HG03378 (cell line): ENCODE measurements around the gene SPRY1.

Experiments used
- ATAC-seq: cut with Tn5 transposase; IDR thresholded peaks from one replicate; pipeline ENCODE4 v1.9.1; 2021; ENCODE audit warnings: mild to moderate bottlenecking, moderate library complexity; ENCODE audit not compliant: unreplicated experiment

Gene SPRY1

DNA sequence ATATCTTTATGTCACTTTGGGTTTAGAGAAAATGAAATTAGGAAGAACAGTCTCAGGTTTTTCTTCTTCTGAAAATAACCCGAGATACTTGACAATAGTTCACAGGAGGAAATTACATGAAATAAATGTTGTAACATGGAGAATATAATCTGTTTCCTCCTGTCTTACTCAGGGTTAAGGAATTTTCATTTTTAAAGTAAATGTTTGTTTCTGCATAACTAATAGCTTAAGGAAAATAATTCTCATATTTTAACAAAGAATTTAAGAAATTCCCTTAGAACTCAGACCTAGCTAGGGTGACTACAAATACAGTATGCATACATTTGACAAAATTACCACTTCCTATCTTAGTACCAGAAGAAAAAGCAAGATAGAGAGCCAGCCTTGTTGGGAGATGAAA is 17.2 kb upstream of the SPRY1 start:
- no peak for ATAC-seq

DNA sequence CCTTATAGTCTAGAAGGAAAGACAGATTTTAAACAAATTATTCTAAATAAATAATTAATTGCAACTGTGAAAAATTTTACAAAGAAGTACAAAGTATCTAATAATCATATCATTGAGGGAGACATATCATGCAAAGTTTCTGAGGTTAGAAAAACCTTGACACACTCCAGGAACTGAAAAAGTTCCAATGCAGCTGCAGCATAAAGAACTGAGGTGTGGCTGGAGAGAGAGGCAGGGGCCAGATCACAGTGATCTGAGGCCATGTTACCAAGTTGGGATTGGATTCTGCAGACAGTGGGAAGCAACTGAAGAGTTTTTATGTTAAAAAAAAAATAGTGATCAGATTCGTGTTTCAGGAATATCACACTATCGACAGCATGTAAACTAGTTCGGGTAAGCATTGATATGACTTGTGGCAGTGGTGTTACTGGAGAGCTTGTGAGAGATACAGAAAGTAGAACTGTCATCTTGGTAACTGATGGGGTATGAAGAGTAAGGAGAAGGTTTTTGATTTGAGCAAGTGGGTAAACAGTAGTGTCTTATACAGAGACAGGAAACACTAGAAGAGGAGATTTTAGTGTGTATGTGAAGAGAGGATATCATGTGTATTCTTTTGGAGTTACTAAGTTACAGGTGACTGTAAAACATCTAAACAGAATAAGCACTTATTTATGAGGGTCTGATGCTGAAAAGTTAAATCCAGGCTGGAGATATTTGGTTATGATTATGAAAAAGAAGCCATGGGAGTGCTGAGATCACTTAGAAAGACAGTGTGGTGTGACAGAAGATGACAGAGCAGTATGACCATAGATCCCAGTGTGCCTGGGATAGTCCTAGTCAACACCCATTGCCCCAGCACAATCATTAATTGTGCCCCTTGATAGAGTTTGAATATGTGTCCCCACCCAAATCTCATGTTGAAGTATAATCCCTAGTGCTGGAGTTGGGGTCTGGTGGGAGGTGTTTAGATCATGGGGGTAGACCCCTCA is 15.6 kb upstream of the SPRY1 start:
- no peak for ATAC-seq

DNA sequence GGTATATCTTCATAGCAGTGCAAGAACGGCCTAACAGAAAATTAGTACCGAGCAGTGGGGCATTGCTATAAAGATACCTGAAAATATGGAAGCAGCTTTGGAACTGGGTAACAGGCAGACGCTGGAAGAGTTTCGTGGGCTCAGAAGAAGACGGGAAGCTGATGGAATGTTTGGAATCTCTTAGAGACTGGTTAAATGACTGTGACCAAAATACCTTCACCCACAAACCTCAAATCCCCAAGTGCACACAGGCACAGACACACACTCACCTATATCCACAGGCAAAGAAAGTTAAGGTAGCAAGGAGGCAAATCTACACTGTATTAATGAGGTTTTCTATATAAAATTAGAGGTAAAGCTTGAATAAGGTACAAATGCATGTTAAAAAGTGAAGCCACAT is 14.6 kb upstream of the SPRY1 start:
- no peak for ATAC-seq

DNA sequence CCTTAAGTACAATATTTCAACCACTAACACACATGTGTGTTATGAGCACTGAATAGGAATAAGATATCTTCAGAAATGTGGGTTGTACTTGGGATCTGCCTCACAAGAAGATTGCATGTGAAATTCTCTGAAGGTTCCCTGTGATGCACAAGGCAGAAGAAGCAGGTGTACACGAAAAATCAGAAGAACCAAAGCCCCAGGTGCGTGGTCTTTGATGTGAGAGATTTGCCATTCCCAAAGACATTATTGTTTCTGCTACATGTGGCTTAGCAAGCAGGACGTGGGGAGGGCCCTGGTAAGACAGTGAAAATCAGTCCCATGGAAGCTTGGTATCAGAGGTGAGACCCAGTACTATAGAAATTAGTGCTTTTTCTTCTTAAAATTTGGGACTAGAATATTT is 13.0 kb upstream of the SPRY1 start:
- ATAC-seq, result no peak

DNA sequence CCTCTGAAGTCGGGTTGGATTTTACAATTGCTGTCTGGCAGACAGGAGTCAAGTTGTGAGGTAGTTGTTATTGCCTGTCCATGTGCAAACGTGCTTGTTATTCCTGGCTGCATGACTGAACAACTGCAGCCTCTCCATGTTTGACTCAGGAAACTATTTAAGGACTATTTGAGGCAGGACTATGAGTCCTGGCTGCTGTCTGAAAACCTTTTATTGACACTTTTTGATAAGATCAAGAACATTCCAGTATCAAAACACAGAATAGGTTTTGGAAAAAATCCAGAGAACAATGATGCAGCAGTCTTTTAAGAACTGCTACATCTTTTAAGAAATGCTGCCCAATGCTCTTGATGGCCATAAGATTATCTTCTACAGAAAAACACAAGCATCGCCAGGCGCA is 10.0 kb upstream of the SPRY1 start:
- ATAC-seq, result no peak

DNA sequence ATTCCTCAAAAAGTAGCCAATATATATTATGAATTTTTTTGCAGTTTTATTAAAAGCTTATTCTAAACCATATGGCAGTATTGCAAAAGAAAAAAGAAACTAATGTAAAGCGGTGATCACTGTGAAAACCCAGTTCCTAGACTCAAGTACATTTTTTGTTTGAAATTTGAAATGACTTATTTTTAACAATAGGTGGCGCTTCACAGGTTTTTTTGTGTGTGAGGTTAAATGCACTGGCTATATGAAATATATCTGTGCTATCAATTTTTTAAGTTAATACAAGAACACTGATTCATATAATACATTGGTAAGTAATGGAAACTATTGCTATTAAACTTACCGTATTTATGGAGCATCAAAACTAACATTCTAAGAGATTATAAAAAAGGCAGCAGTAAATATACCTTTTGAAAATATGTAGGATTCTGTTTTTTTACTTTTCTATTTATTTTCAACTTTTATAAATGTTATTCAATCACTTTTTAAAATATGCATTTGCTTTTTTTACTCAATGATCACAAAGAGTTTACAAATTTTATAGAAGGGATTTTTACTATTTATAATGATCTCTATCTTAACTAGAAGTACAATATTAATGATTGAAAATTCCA is 5.6 kb upstream of the SPRY1 start:
- peak; percentile 50 for ATAC-seq

DNA sequence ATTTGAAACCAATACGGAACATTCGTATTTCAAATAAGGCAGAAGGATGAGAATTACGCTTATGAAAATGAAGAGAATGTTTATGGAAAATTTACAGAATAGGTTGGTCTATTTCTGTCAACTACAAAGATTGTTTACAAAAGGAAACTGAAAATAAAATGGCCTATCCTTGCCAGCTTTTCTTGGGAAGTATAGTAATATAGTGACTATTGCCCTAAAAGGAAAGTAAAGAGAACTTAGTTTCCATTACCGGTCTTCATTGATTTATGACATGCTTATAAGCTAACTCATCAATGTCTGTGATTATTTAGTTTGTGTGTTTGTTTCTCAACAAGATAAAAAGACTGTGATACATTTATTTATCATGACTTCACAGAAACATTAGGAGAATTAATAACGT is 2.9 kb upstream of the SPRY1 start:
- no peak for ATAC-seq

DNA sequence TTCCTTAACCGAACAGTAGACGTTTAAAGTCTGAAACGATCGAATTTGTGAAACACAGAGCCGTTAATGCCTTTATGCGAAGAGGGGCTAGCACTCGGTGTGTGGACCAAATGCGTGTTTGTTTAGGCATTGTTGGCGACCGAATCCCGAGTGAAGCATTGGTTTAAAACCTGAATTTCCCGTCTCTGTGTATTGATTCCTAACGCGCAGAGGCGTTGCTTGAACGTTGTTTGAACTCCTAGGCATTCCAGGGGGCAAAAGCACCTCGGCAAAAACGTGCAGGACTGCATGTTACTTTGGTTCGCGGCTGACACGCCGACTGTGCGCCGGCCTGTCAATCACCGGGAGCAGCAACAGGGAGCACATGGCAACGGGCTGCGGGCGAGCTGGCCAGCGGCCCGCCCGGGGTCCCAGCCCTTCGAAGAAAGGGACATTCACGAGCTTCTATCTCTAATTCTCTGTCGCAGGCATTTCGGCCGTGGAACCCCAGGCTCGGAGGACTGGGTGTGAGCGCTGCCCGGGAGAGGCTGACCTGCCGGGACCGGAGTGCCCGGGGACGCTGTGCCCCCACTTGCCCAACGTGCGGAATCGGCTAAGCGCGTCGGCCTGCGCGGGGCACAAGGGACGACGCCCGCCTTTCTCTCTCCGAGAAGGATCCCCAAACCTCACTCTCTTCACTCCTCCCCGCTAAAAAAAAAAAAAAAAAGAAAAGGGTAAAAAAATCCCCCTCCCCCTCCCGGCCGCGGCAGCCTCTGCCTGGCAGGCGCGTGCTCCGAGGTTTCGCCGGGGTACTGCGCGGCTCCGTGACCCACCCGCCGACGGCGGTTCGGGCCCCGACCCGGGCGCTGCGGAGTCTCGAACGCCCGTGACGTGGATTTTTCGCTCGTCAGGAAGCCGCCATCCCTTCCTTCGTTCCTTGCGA is 810 bp downstream of the SPRY1 start:
- ATAC-seq, result peak; percentile 22

DNA sequence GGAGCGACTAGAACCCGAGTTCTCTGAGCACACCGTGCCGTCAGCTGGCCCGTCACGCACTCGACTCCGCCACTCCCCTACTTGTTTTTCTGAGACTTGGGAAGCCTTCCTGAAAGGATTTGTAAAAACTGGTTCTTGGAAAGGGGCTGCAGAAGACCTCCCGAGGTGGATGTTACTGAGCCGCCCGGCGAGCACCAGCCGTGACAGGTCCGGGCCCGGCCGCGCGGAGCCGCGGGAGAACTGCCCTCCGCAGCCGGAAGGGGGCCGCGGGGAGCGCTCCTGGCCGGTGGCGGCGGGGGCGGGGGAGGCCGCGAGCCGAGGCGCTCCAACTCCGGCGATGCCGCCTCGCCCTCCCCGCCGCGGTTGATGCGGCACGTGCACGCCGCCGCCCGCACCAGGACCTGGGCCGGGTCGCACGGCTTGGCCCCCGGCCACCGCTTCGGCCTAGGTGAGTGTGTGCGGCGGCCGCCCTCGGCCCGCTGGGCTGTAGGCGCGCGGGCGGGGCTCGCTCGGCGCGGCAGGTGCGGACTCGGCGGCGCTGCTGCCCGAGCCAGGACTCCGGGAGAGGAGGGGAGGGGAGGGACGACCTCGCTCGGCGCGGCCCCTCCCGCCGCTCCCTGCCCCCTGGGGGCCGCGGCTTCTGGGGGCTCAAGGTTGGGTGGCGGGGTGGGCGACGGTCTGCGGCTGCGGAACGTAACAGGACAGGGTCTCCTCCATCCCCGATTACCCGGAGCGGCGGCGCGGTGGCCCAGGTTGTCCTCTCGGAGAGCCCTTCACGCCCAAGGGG is 1.7 kb downstream of the SPRY1 start:
- peak; percentile 33 for ATAC-seq

DNA sequence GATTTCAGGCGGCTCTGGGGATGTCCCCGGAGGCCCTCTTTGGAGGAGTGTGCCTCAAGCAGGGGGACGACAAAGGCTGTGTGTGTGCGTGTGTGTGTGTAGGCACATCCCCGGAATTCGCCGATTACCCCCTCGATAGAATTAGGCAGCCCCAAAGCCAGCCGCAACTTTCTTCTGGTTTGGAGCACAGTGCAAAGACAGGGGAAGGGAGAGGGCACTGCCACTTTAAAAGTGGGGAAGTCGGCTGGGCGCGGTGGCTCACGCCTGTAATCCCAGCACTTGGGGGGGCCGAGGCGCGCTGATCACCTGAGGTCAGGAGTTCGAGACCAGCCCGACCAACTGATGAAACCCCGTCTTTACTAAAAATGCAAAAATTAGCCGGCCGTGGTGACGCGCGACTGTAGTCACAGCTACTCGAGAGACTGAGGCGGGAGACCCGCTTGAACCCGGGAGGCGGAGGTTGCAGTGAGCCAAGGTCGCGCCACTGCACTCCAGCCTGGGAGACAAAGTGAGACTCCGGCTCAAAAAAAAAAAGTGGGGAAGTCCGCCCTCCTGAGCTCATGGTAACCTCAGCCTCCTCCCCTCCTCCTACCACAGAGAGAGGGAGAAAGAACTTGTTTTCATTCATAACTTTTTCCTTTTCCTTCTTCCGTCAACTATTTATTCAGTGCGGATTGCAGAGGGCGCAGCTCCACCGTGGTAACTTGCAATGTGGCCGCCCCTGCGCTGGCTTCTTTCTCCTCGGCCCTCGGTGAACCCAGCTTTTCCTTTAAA is 2.4 kb downstream of the SPRY1 start:
- ATAC-seq, result peak; percentile 25

DNA sequence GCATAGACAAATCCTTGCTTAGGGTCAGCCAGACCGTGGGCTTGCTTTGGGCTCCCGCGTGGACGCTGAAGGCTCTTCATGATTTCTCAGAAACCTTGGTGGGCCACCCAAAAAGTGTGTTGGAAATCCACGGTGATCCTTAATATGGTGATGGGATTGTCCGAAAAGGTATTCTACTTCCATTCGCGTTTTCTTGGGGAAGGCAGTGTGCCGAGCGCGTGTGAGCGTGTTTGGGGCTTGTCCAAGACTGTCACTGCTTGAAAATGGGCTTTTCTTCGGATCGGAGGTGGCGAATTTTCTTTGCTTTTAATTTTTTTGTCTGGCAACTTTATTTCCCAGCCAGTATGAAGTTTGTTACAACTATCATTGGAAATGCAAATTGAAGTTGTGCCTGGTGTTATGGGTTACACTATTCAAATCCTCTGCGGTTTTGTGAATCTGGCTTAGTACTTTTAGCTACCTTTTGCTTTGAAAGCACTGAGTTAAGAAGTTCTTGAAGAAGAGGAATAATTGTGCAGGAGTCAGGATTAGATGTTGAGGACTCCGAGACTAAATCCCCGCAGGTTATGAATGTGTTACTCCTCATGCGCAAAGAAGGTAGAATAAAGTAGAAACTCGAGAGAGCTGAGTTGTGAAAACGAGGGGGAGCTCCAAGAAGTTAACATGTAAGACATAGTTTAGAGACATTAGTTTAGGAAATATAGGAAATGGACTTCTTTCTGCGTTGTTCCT is 3.2 kb downstream of the SPRY1 start:
- no peak for ATAC-seq

DNA sequence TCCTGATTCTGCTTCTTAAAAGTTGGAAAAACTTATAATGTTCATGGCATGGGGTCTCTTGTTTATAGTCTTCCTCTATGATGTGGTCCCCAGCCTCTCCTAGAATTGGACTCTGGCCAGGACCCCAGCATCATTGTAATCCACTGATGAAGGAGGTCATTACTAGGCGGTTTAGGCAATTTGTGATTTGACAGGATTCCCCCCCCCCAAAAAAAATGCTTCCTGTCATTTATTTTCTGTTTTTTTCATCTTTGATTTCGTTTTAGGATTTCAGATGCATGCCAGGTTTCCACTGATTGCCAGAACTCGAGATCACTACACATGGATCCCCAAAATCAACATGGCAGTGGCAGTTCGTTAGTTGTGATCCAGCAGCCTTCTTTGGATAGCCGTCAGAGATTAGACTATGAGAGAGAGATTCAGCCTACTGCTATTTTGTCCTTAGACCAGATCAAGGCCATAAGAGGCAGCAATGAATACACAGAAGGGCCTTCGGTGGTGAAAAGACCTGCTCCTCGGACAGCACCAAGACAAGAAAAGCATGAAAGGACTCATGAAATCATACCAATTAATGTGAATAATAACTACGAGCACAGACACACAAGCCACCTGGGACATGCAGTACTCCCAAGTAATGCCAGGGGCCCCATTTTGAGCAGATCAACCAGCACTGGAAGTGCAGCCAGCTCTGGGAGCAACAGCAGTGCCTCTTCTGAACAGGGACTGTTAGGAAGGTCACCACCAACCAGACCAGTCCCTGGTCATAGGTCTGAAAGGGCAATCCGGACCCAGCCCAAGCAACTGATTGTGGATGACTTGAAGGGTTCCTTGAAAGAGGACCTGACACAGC is 4.9 kb downstream of the SPRY1 start:
- ATAC-seq, result no peak

DNA sequence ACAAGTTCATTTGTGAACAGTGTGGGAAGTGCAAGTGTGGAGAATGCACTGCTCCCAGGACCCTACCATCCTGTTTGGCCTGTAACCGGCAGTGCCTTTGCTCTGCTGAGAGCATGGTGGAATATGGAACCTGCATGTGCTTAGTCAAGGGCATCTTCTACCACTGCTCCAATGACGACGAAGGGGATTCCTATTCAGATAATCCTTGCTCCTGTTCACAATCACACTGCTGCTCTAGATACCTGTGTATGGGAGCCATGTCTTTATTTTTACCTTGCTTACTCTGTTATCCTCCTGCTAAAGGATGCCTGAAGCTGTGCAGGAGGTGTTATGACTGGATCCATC is 5.5 kb downstream of the SPRY1 start:
- no peak for ATAC-seq

DNA sequence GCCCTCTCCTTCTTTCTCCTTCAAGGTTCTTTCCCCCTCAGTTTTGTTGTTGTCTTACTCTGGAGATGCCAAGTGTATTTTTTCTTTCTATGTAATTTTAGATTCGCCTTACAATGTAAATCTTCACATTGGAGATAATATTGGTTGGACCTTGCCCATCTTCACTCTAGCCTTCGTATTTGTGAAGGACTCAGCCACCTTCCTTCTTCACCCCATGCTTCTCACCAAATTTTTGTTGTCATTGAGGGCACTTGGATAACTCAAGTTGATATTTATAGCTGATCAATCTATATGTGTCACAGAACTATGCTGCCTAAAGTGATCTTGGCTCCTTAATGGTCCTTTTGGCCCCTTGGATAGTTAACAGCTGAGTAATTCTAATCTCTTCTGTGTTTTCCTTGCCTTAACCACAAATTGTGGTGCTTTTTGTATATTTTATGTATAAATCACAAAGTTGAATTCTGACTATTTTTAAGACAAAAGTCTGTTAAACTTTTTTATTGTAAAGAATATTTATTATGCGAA is 6.5 kb downstream of the SPRY1 start:
- ATAC-seq, result no peak

DNA sequence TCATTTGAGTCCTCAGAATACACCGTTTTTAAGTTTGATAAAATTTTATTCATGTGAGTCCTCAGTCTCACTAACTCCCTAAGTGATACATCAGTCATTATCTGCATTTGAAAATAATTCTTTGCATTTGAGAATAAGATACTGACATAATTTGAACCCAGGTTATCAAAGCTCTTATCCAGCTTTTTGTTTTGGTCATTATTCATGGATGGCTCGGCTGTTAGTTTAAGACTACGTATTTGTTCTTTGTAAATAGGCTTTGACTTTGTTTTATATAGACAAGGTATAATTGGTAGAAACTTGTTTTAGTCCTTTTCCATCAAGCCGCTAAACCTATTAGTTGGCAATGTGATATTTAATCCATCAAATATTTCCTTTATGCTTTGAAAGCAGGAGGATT is 7.9 kb downstream of the SPRY1 start:
- ATAC-seq, result no peak

DNA sequence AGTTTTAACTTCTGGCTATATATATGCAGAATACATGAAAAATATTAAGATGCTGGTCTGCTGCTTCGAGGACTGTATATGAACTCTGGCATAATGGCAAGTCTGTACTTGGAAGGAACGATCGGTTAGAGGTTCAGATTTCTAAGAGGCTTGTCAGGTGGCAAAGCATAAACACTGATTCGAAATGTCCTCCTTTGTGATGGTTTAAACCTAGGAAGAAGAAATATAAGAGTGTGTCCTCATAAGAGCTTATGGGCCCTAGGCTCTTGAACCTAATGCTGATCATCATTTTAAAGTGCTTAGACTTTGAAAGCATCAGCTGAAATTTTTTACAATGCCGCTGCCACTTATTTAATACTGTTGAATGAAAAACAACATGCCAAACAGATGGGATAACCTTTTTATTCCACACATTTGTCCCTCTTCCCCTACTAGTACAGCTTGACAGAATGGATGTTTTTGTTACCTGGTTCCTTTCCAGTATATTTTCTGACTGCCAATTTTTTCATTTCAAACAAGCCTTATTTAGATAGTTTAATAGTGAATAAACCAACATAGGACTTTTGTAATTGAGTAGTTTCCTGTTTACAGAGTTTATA is 8.8 kb downstream of the SPRY1 start:
- no peak for ATAC-seq

DNA sequence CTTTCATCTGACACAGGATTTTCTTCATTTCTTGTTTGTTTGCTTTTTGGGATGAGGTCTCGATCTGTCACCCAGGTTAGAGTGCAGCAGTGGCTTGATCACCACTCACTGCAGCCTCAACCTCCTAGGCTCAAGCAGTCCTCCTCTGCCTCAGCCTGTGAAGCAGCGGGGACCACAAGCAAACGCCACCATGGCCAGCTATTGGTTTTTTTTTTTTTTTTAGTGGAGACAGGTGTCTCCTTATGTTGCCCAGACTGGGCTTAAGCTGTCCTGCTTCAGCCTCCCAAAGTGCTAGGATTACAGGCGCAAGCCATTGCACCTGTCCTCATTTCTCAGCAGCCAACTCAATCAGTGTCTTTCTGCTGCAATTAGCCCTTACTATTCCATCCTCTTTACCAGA is 10.3 kb downstream of the SPRY1 start:
- no peak for ATAC-seq
